Fibroblast of lung (primary cell): ENCODE measurements around the gene RNF181.

ENCODE experiments used
- CTCF ChIP-seq, 2 donors: IDR thresholded peaks in 1 of 2; conservative IDR thresholded peaks in 1 of 2; 1 replicate in 1 of 2; 2 replicates in 1 of 2; pipeline ENCODE4 v1.5.1; 2011 to 2012; ENCODE audit warnings: low read length in 2 of 2, control low read depth in 1 of 2, inconsistent platforms in 1 of 2, low read depth in 1 of 2, mild to moderate bottlenecking in 1 of 2
- EZH2 ChIP-seq: IDR thresholded peaks from 2 replicates; pipeline ENCODE4 v1.5.1; 2012; ENCODE audit warnings: low read length, control low read depth, mild to moderate bottlenecking; ENCODE audit errors: missing control alignments

GRCh38 chr2:85558160-85558559, 37.4 kb upstream of the RNF181 start:
- TF ChIP-seq CTCF (conservative IDR thresholded peaks at IDR 0.05 in 1 of 2, IDR thresholded peaks at IDR 0.05 in 1 of 2; ENCODE audit: low read depth in 1 of 2, low read length in 2 of 2) (no peak), EZH2 (no peak)
